SH-SY5Y (cell line): ENCODE measurements around the gene SPC24.

ENCODE experiments used
- GATA2 ChIP-seq: IDR thresholded peaks from 2 replicates; pipeline ENCODE4 v1.6.1; 2011; ENCODE audit warnings: mild to moderate bottlenecking, low read depth, low read length
- GATA3 ChIP-seq: IDR thresholded peaks from 2 replicates; pipeline ENCODE4 v1.6.1; 2011; ENCODE audit warnings: low read depth, mild to moderate bottlenecking, low read length, moderate library complexity

DNA sequence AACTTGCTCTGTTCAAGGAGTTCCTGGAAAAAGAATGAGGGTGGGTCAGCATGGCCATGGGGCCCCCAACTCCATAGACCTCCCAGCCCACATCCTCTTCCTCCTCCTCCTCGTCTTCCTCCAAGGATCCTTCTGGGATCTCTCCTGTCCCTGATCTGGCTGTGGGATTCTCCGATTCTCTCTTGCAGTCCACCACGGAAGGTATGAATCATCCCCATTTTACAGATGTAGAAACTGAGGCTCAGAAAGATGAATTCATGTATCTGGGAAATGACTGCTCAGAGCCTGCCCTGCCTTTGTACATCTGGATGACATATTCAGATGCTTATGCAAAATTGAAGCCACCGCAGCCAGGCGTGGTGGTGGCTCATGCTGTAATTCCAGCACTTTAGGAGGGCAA lies 43.9 kb upstream of the SPC24 start:
- TF ChIP-seq GATA2 = no peak
- TF ChIP-seq GATA3 = no peak
